Stimulated activated CD8-positive, alpha-beta memory T cell treated with anti-CD3 and anti-CD28 coated beads, Interleukin-4, amount 100 ng/mL, for 1 hour (primary cell): ENCODE data around the gene SLC12A7.
"Not testable (repeated sequence)": the region's sequence is repeated elsewhere in the genome, so short reads cannot be mapped to it uniquely, and the experiment has no call there.

Source experiments
- DNase-seq, 2 donors: peaks; one replicate each; pipeline ENCODE4 v3.0.0-alpha.2; 2020; ENCODE audit warnings: low read depth in 2 of 2, low spot score in 1 of 2

Gene SLC12A7

GRCh38 chr5:1065143-1065750 is 46.6 kb downstream of the SLC12A7 start:
- DNase-seq: no peak

DNA sequence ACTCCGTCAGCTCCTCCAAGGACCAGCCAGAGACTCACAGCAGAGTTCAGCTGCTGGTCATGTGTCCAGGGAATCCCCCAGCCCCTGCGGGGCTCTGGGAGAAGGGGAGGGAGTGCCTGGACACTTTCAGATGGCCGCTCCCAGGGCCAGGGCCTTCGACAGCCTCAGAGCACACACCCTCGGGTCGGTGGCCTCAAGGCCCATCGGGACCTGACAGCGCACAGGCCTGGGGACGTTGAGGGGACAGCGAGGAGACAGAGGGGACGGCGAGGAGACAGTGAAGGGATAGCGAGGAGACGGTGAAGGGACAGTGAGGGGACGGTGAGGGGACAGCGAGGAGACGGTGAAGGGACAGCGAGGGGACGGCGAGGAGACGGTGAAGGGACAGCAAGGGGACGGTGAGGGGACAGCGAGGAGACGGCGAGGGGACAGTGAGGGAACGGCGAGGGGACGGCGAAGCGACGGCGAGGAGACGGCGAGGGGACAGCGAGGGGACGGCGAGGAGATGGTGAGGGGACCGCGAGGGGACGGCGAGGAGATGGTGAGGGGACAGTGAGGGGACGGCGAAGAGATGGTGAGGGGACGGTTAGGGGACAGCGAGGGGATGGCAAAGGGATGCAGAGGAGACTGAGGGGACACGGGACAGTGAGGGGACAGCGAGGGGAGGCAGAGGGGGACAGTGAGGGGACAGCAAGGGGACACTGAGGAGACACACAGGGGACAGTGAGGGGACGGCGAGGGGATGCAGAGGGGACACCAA is 47.3 kb downstream of the SLC12A7 start:
- DNase-seq: no peak

DNA sequence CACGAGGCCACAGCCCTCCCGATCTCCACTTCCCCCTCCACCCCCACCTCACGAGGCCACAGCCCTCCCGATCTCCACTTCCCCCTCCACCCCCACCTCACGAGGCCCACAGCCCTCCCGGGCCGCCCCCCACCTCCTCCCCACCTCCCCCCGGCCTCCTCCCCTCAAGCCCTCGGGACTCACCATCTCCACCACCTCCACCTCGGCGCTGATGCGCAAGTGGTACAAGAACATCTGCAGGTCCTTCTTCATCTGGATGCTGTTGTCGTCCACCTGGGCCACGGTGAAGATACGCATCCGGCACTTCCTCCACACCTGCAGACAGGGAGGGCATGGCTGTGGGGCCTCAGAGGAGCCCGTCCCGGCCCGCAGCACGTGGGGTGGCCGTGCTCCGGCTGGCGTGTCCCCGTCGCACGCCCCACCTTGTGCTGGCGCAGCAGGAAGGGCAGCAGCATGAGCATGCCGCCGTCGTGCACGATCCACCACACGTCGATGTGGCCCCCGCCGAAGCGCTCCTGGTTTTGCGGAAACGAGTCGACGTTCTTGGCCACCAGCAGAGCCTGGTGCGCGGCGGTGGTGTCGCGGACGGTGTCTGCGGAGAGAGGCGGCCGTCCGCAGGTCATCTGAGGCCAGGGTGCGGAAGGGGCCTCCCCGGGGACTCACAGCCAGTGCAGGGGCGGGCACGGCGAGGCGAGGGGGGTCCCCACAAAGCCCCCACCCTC is 48.0 kb downstream of the SLC12A7 start:
- no peak for DNase-seq

DNA sequence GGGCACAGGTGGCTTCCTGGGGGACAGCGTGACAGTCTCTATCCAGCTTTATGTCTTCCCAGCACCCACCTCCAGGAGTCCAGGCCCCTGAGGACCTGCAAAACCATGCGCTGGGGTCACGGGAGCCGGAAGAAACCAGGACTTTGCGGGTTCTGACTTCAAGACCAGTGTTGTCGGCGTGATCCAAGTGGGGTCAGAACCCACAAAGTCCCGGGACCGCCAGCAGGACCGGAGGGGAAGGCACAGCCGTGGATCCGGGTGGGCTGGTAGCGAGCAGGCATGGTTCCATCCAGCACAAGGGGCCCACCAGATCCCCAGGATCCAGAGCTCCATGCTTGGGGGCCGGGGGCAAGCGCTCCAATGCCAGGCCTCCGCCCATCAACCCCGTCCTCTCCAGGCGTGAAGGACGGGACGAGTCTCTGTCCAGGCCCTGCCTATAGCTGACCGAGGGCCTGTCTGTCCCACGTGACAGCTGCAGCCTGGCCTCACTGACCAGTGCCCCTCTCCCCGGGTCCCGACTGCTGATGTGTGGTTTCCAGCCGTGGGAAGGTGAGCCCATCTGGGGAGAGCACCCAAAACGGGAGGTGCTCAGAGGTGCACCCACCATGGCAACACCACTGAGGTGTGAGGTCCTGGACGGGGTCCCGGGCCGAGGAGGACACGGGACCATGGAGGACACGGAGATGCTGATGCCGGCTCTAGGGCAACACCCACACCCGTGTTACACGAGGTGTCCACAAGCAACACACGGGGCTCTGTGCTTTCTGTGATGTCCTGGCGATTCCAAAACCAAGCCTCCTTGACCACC is 48.9 kb downstream of the SLC12A7 start:
- DNase-seq: no peak

GRCh38 chr5:1061916-1062315 is 49.9 kb downstream of the SLC12A7 start:
- DNase-seq: no peak

DNA sequence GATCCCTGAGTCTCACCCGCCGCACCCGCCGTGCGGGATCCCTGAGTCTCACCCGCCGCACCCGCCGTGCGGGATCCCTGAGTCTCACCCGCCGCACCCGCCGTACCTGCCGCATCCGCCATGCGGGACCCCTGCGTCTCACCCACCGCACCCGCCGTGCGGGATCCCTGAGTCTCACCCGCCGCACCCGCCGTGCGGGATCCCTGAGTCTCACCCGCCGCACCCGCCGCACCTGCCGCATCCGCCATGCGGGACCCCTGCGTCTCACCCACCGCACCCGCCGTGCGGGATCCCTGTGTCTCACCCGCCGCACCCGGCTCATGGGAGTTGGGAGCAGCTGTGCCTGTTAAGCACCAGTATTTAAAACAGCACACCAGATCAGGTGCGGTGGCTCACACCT is 50.6 kb downstream of the SLC12A7 start:
- DNase-seq: not testable (repeated sequence)

DNA sequence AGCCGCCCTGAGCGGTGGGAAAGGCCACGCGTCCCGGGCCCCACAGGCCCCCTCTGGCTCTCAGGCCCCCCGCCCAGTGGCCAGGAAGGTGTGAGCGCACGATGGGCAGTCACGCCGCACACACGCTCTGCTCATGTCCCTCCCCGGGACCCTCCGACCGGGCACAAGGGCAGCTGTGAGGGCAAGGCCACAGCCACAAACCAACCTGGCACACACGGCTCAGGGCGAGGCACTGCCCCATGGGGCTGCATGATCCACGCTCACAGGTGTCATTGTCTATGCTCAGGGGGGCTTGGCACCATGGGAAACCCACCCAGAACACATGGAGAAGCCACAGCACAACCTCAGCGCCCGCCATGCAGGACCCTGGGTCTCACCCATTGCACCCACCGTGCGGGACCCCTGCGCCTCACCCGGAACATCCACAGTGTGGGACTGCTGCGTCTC is 51.3 kb downstream of the SLC12A7 start:
- no peak for DNase-seq

DNA sequence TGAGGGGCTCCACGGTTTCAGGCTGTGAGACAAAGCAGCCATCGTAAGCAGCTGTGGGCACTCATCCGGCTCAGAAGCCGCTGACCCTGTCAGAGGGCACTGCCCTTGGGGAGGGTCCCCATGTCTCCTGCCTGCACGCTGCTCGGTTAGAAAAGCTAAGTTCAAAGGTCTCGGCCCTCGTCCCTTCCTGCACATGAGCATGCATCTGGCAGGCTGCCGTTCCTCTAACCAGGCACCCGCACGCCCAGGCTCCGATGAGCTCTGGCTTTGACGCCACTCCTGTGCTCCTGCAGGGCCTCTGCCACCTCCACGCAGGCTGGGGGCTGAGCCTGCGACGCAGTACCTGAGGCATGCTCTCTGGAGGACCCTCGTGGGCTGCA is 52.0 kb downstream of the SLC12A7 start:
- no peak for DNase-seq

DNA sequence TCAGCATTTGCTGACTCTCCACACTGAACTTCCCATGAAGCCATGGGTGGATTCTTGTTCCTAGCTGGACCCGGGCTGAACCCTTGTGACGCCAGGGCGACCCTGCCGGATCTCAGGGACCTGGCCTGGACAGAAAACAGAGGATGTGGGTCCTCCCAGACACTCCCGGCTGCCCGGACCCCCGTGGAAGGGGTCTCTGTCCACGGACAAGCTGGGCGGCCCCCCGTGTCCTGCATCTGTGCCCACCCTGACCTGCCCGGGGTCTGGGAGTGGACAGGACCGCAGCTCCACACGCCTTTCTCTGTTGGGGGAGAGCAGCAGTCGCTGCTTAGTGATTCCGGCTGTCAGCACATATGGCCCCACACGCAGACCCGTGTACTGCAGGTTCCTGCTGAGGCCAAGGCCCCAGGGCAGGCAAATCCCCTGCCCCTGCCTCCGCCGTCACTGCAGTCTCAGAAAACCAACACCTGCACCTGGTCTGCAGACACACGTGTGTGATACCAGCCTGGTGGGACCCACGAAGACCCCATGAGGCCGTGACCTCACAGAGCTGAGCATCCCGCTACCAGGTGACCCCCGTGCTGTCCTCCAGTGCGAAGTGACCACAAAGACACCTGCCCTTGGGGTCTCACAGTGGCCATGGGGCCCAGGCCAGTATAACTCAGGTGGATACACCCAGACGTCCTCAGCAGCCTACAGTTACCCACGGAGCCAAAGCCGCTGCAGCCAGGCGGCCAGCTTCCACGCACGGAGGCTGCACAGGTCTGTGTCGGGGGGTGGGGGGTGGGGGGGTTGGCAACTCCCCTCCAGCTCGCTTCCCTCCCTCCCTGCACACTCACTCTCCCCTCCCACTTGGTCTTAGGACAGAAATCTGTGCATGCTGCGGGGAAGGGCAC is 52.6 kb downstream of the SLC12A7 start:
- no peak for DNase-seq

DNA sequence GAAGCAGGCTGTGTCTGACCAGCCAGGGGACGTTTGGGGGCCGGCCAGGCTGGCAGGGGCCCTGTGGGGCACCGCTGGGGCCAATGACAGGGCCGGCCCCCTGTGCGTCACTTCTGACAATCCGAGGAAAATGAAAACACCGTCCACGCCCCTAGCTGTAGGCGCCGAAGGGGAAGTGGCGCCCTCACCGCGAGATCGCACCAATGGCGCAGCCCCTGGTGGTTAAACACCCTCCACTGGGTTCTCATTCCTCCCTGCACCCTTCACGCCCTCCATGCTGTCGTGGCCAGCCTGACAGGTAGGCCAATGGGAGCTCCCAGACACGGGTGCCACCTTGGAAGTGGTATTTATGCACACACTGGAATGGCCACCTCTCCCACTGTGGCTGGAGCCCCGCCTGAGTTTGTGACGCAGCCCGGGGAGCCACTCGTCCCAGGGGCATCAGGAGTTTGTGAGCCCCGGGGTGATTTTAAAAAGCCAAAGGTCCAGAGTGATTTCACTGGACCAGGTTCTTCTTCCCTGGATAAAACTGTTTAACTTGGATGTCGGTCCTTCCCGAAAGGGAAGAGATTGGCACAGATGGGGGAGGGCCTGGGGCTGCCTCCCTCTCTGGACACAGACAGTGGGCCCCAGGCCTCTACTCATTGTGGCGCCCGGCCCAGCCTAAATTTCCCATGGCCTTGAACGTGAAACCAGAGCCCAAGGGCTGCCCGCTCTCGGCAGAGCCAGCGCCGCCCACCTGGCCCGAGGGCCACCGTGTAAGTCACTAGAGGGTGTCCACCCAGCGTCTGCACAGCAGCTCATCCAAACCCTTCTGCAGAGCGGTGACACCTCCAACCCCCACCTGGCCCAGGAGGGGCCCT is 53.5 kb downstream of the SLC12A7 start:
- no peak for DNase-seq

DNA sequence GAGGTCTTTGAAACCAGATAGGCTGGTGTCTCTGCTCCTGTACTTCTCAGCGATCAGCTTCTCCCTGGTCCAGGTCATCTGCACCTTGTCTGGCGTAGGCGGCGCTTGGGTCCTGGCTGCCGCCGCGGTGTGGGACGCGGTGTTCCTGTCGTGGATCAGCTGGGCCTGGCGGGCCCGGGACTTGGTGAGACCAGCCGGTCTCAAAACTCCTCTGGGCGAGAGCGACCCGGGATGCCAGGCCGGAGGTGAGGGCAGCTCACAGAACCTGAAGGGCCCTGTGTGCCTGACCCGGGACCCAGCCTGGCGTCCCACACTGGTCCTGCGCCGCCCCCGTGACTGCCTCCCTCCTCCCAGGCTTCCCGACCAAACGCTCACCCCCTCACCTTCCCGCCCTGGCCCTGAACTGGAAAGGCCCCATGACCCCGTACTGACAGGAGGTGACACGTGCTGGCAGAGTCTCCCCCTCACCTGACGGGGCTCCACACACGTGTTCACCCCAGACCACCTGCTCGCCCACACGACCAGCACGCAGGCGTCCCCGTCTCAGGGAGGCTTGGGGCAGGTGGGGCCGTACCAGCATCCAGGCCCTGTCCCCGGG is 54.3 kb downstream of the SLC12A7 start:
- no peak for DNase-seq

GRCh38 chr5:1056611-1057484 is 55.0 kb downstream of the SLC12A7 start:
- DNase-seq: no peak

DNA sequence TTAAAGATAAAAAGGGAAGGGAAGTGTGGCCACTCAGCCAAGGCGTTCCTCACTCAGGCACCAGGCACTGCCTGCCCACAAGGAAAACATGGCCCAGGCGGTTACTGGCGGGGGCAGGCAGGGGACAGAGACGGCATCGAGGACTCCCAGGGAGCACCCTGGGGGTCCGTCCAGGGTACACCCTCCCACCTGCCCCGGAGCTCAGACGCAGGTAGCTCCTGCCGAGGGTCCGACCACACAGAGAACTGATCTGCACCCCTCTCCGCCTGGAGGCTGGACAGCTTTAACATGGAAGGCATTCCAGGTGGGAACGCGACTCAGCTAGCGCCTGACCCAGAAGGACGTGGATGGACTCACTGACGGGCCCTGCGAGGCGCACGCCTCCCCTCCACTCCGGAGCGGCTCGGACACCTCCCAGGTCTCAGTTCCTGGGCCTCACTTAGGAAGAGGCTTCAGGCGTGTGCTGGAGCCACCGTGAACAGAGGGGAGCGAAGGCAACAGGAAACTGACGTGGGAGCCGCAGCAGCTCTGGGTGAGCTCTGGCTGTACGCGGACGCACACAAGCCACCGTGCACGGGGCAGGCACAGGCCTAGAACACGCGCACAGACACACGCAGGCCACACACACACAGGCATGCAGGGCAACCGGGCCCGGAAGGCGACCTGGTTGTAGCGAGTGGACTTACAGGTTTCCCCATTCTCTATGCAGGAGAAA is 55.8 kb downstream of the SLC12A7 start:
- no peak for DNase-seq

- no peak for DNase-seq
Measured at GRCh38 chr5:1054799-1055775, 56.8 kb downstream of the SLC12A7 start.

DNA sequence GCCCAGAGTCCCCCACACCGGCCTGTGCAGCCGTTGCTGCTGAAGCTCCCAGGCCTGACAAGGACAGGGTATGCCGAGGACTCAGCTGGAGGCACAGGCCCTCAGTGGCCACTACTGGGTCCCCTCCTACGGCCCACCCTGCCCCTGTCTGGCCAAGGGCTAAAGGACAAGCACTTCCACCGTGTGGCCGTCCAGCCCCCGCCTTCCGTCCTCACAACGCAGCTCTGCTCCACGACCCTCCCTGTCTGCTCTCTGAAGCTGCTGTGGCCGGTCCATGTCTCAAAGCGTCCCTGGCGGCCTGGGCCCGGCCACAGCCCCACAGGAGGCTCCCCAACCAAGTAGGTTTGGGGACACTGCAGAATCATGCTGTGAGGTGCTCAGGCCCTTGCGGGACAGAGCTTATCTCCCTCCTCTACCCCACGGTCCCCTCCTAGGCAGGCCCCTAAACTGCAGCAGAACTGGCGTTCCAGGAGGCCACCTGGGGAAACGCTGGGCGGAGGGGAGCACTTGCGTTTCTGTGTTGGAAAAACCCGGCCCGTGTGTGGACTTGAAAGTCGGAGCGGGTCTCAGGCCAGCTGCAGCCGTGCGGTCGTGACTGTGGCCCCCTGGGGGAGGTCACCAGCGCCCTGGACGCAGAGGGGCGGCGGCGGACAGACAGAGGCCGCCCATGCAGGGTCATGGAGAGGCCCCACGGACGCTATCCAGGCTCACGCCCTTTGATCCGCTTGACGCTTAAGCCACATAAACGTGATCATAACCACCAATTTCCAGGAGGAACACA is 57.7 kb downstream of the SLC12A7 start:
- no peak for DNase-seq
